ENCODE data around the gene FAM50B. TPM values are rescaled to one million over a fixed set of nuclear protein-coding genes. Genes with fewer than 3 reads are reported as not detected.

Gene FAM50B
- total RNA-seq, 6 donors from 2014 or later, result 11.7 to 23.3 (median 15.4) TPM

DNA sequence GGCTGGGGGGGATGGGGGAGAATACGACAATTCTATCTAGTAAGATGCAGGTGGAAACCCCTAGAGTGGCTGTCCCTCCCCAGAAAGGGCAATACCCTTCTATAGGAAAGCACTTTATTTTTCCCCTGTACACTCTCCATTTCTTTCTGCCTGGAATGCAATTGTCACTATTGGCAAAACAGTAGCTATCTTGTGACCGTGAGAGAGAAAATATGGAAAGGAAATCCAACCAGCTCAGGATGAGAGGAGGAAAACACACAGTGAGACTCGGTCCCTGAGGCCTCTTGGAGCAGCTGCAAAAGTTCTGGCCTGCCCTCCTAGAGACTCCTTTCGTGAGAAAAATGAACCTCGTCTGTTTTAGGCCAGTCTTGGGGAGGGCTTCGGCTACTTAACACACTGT lies 43.4 kb downstream of the FAM50B start:
- no peak for ATAC-seq (ENCODE audit: low FRiP score in 2 of 2)
- WGBS, 2 donors, result 85 to 88% methylated on average over 6 of the region's 6 CpGs
- no peak overlapping the region for H3K27ac ChIP-seq
- peaks cover 0 to 10% (median 5%) of the 10 kb centered on the region in 4 donors for H3K4me1 ChIP-seq
- no peak overlapping the region for H3K4me3 ChIP-seq
- no peaks in the 10 kb centered on the region for H3K9me3 ChIP-seq
- H3K36me3 ChIP-seq, result no peaks in the 10 kb centered on the region
- DNase-seq, result no peak
- TF ChIP-seq POLR2A (IDR thresholded peaks at IDR 0.05), result no peak
- TF ChIP-seq POLR2AphosphoS5 (IDR thresholded peaks at IDR 0.05), result no peak
- no peak for TF ChIP-seq CTCF (IDR thresholded peaks at IDR 0.05)
- no peak for TF ChIP-seq EP300 (IDR thresholded peaks at IDR 0.05)
- H3K27me3 ChIP-seq, result no peaks in the 10 kb centered on the region

DNA sequence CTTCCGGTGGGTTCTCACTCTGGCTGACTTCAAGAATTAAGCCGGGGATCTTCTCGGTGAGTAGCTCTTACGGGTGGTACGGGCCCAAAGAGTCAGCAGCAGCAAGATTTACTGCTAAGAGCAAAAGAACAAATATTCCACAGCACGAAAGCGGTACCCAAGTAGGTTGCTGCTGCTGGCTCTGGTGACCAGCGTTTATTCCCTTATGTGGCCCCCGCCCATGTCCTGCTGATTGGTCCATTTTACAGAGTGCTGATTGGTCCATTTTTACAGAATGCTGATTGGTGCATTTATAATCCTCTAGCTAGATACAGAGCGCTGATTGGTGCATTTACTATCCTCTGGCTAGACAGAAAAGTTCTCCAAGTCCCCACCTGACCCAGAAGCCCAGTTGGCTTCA lies 44.3 kb downstream of the FAM50B start:
- Histone ChIP-seq H3K27me3 (no peaks in the 10 kb centered on the region), H3K36me3 (no peaks in the 10 kb centered on the region), H3K4me1 (peaks cover 0 to 2% (median under 1%) of the 10 kb centered on the region in 4 donors), H3K27ac (no peak overlapping the region), H3K9me3 (no peaks in the 10 kb centered on the region), H3K4me3 (no peak overlapping the region)
- TF ChIP-seq POLR2A (IDR thresholded peaks at IDR 0.05) (no peak), CTCF (IDR thresholded peaks at IDR 0.05) (no peak), POLR2AphosphoS5 (IDR thresholded peaks at IDR 0.05) (no peak), EP300 (IDR thresholded peaks at IDR 0.05) (no peak)
- DNase-seq (no peak), ATAC-seq (ENCODE audit: low FRiP score in 2 of 2) (no peak)
- 93 to 96% methylated on average over 3 to 10 of the region's 10 CpGs for WGBS, 2 donors

DNA sequence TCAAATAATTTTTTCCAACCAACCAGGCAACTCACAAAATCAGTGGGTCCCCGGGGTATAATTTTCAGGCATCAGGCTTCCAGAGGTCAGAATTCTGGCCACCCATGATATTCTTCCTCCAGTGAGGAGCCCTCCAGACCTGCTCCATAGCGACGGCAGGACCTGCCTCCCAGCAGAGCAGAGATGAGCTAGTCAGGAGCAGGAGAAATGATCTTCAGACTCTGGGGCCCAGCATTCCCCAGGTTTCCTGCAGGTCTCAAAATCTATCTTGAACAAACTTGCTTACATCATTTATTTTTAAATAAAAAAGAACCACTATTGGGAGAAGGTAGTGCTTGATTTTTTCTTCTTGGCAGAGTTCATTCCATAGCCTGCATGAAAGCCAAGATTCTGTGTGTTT lies 44.7 kb downstream of the FAM50B start:
- DNase-seq (no peak), ATAC-seq (ENCODE audit: low FRiP score in 2 of 2) (no peak)
- H3K36me3 ChIP-seq, result no peaks in the 10 kb centered on the region
- 88 to 100% methylated on average over 3 of the region's 3 CpGs for WGBS, 2 donors
- H3K4me1 ChIP-seq, result no peaks in the 10 kb centered on the region
- no peak overlapping the region for H3K27ac ChIP-seq
- no peak overlapping the region for H3K4me3 ChIP-seq
- H3K9me3 ChIP-seq, result no peaks in the 10 kb centered on the region
- TF ChIP-seq POLR2AphosphoS5 (IDR thresholded peaks at IDR 0.05) (no peak), EP300 (IDR thresholded peaks at IDR 0.05) (no peak), POLR2A (IDR thresholded peaks at IDR 0.05) (no peak), CTCF (IDR thresholded peaks at IDR 0.05) (no peak)
- no peaks in the 10 kb centered on the region for H3K27me3 ChIP-seq

GRCh38 chr6:3894590-3895311 lies 45.6 kb downstream of the FAM50B start:
- ATAC-seq (ENCODE audit: low FRiP score in 2 of 2) (no peak), DNase-seq (no peak)
- Histone ChIP-seq H3K4me3 (no peak overlapping the region), H3K27ac (no peak overlapping the region), H3K36me3 (no peaks in the 10 kb centered on the region), H3K4me1 (no peaks in the 10 kb centered on the region), H3K9me3 (no peaks in the 10 kb centered on the region), H3K27me3 (no peaks in the 10 kb centered on the region)
- TF ChIP-seq POLR2AphosphoS5 (IDR thresholded peaks at IDR 0.05), result no peak
- no peak for TF ChIP-seq POLR2A (IDR thresholded peaks at IDR 0.05)
- no peak for TF ChIP-seq CTCF (IDR thresholded peaks at IDR 0.05)
- no peak for TF ChIP-seq EP300 (IDR thresholded peaks at IDR 0.05)
- 87 to 94% methylated on average over 12 to 14 of the region's 14 CpGs for WGBS, 2 donors

DNA sequence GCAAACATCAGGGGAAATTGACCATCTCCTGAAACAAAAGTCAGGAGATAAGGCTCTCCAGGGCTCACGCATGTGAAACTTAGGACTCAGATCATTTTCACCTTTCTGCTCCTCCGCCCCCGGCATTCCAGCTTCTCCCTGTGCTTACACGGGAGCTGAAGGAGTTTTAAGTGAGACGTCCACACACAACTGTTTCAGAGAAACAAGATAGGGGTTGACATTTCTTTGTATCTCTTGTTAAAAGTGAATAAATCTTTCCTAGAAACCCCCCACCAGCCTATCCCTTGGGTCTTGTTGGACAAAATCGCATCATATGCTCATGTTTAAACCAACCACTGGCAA lies 46.1 kb downstream of the FAM50B start:
- Histone ChIP-seq H3K4me1 (no peaks in the 10 kb centered on the region), H3K27me3 (no peaks in the 10 kb centered on the region), H3K4me3 (no peak overlapping the region), H3K36me3 (no peaks in the 10 kb centered on the region), H3K9me3 (no peaks in the 10 kb centered on the region), H3K27ac (no peak overlapping the region)
- no peak for DNase-seq
- TF ChIP-seq POLR2AphosphoS5 (IDR thresholded peaks at IDR 0.05) (no peak), EP300 (IDR thresholded peaks at IDR 0.05) (no peak), CTCF (IDR thresholded peaks at IDR 0.05) (no peak), POLR2A (IDR thresholded peaks at IDR 0.05) (no peak)
- ATAC-seq (ENCODE audit: low FRiP score in 2 of 2), result no peak
- WGBS, 2 donors, result 75 to 87% methylated on average over 6 of the region's 6 CpGs
